Left cardiac atrium (tissue), 4 donors: ENCODE results near the gene MAP3K1. TPM values are rescaled to one million over a fixed set of nuclear protein-coding genes. Genes with fewer than 3 reads are reported as not detected.

ENCODE experiments used
- ATAC-seq, 2 donors: fragments of 200-7000 bp; cut with Tn5 transposase; one replicate each; pipeline ENCODE4 v1.9.1; 2020; ENCODE audit warnings: mild to moderate bottlenecking in 2 of 2, moderate library complexity in 2 of 2
- DNase-seq: peaks from one replicate; pipeline ENCODE4 v3.0.0-alpha.2; 2020
- intact Hi-C, 2 donors: fragments of 100-400 bp; cut with DNase I; formaldehyde crosslinking; loops; one replicate each; pipeline versions ENCODE4 v1.14.1 to v1.15.1; 2022 to 2023
- total RNA-seq, 2 donors: library from RNA; stranded (reverse); fragmentation: NEBNext Ultra II Directional; extraction: Animal tissue kit (Norgen Biotek cat#: 25700); gene quantifications; one replicate each; pipeline ENCODE4 v1.2.1, GENCODE V29; 2021
- donor health status: DM: no; HTN: yes; CAD: no.
- donor health status: DM: no; HTN: yes; CAD: no; lungs with severe emphysema.
- donor health status: DM: yes; HTN: yes; CAD: no.
- donor health status: Dilated cardiomyopathy.

Gene MAP3K1
- total RNA-seq, 2 donors from 2014 or later = 8.4 to 8.5 TPM

DNA sequence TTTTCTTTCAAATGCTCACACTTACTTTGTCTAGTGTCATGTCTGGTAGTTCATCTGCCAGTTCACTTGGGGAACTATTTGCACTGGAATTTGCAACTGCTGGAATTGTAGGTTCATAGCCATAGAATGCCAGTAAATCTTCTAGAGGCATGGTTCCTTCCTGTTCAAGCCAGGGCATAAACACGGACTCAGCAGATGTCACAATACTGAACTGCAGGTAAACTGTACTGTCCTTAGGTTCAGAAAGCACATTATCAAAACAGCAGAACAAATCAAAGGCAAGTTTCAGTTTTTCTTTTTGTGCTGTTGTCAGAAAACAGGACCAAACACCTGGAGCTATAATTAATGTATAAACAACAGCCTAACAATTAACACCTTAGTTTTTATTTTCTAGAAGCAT is 123.5 kb downstream of the MAP3K1 start:
- DNase-seq = no peak
- intact Hi-C loops = no loop called here
- no peak for ATAC-seq

GRCh38 chr5:56941981-56942380 is 126.6 kb downstream of the MAP3K1 start:
- DNase-seq (no peak), ATAC-seq (no peak)
- intact Hi-C loops = no loop called here

Other genes starting within 250 kb of the MAP3K1 start
- gene SETD9, start 94.0 kb downstream of the MAP3K1 start, total RNA-seq = 10 to 100 TPM; 10.4 to 14.5 TPM
- 10 to 100 TPM; 12.6 to 16.6 TPM for gene MIER3, start 136.6 kb downstream of the MAP3K1 start, total RNA-seq